Activated T-cell treated with anti-CD3 and anti-CD28 coated beads, Interleukin-2, amount 50 U/mL, for 4 hours (primary cell): ENCODE measurements around the gene PPIP5K2. TPM values are rescaled to one million over a fixed set of nuclear protein-coding genes. Genes with fewer than 3 reads are reported as not detected.

Source experiments
- ATAC-seq, 2 donors: fragments of 200-7000 bp; cut with Tn5 transposase; one replicate each; pipeline ENCODE4 v1.10.0; 2021
- DNase-seq: peaks from one replicate; pipeline ENCODE4 v3.0.0-alpha.2; 2020
- H3K27me3 Mint-ChIP-seq: one replicate; pipeline ENCODE4 v1.8.0; 2021; ENCODE audit warnings: low read depth, mixed read lengths
- H3K36me3 Mint-ChIP-seq: one replicate; pipeline ENCODE4 v1.8.0; 2022; ENCODE audit warnings: mixed read lengths; ENCODE audit not compliant: insufficient read depth
- H3K4me1 Mint-ChIP-seq: one replicate; pipeline ENCODE4 v1.8.0; 2021; ENCODE audit warnings: low read depth, mixed read lengths
- H3K4me3 Mint-ChIP-seq: one replicate; pipeline ENCODE4 v1.8.0; 2021; ENCODE audit warnings: mild to moderate bottlenecking, moderate library complexity, mixed read lengths
- H3K9me3 Mint-ChIP-seq: one replicate; pipeline ENCODE4 v1.8.0; 2021; ENCODE audit warnings: mixed read lengths
- total RNA-seq, 3 donors: library from RNA; stranded (reverse); gene quantifications; one replicate each; pipeline ENCODE4 v1.2.1, GENCODE V29; 2021

Gene PPIP5K2
- total RNA-seq, 3 donors from 2014 or later = 40.2 to 56.9 (median 53.9) TPM

- Mint-ChIP-seq H3K36me3 (peaks cover 1% of the 10 kb centered on the region), H3K9me3 (no peaks in the 10 kb centered on the region), H3K27me3 (peaks cover 22% of the 10 kb centered on the region), H3K4me1 (no peaks in the 10 kb centered on the region), H3K4me3 (no peak overlapping the region)
- DNase-seq (no peak), ATAC-seq (no peak)
Measured at GRCh38 chr5:103228588-103228987, 108.5 kb downstream of the PPIP5K2 start.

DNA sequence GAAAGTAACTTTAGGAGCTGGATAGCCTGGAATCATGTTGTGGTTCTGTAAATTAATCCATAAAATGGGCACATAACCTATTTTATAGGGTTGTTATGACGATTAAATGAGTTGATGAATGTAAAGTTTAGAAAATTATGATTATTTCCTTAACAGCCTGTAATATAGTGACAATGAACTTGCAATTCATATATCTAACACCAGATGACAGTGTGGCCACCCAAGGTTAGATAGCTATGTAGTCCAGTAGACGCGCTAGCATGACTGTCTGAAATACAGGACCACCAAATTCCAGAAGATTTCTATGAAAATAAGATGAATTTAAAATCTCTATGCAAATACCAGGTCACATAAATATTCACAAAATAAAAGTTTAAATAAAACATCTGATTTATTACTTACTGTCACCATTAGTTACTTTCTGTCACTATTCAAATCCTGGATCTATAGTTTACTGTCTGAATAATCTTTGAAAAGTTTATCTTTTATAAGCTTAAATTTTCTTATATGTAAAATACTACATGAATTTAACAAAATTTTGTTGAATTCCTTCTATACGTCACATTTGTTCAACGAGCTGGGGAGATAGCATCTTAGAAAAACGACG is 112.4 kb downstream of the PPIP5K2 start:
- Mint-ChIP-seq H3K4me3 (no peak overlapping the region), H3K4me1 (no peaks in the 10 kb centered on the region), H3K9me3 (no peaks in the 10 kb centered on the region), H3K36me3 (no peaks in the 10 kb centered on the region), H3K27me3 (peaks cover 13% of the 10 kb centered on the region)
- DNase-seq (no peak), ATAC-seq (peak; percentile 48 to 61)

DNA sequence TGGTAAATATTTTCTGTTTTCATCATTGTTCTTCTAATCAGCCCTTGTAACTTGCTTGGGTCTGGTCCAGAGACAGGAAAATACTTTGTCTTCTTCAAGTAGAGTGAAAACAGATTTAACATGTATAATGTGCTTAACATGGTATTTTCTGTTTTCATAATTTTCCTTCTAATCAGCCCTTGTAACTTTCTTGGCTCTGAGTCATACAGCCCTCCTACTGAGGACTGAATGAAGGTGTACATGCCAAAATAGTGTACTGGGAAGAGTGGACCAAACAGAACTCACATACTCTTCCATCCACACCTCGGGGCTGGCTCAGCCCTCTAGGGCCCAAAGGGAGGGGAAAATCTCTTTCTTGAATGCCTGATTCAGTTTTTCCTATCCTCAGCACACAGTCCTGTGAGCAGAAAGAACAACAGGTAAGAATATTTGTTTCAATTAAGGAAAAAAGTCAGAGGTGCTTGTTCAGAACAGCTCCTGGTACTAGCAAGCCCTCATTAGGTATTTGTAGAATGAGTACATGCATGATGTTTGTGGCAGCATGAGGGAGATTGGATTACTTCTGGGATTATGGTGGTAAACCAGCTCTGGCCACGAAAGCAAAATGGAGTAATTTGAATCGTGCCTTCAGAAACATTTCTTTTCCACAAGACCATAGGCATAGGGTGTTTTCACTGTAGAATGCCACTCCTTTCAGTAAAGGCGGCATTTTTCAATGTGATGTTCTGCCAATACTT is 114.3 kb downstream of the PPIP5K2 start:
- H3K27me3 Mint-ChIP-seq = peaks cover 14% of the 10 kb centered on the region
- peaks cover 9% of the 10 kb centered on the region for H3K9me3 Mint-ChIP-seq
- H3K36me3 Mint-ChIP-seq = no peaks in the 10 kb centered on the region
- H3K4me1 Mint-ChIP-seq = no peaks in the 10 kb centered on the region
- DNase-seq (no peak), ATAC-seq (no peak)
- H3K4me3 Mint-ChIP-seq = no peak overlapping the region

DNA sequence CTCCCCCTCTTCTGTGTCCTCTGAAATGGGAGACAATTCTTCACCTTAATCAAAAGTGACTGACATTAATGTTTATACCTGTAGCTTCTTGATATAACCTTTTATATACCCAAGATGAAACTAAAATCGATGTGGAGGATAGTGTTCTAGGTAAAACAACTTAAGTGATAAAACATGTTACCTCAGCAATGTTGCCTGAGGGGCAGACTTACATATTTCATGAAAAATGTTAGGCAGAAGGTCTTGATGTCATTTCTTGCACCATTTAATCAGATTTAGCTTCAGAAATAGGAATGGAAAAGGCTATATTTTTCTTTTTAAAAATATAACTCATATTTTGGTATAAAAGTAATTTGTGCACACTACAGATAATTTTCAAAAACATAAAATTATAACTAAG is 115.8 kb downstream of the PPIP5K2 start:
- no peak overlapping the region for H3K4me3 Mint-ChIP-seq
- peaks cover 14% of the 10 kb centered on the region for H3K9me3 Mint-ChIP-seq
- ATAC-seq (no peak), DNase-seq (no peak)
- peaks cover 14% of the 10 kb centered on the region for H3K27me3 Mint-ChIP-seq
- no peaks in the 10 kb centered on the region for H3K36me3 Mint-ChIP-seq
- no peaks in the 10 kb centered on the region for H3K4me1 Mint-ChIP-seq

GRCh38 chr5:103237778-103238177 is 117.7 kb downstream of the PPIP5K2 start:
- ATAC-seq (no peak), DNase-seq (no peak)
- Mint-ChIP-seq H3K36me3 (no peaks in the 10 kb centered on the region), H3K9me3 (peaks cover 18% of the 10 kb centered on the region), H3K4me1 (no peaks in the 10 kb centered on the region), H3K4me3 (no peak overlapping the region), H3K27me3 (peaks cover 22% of the 10 kb centered on the region)

DNA sequence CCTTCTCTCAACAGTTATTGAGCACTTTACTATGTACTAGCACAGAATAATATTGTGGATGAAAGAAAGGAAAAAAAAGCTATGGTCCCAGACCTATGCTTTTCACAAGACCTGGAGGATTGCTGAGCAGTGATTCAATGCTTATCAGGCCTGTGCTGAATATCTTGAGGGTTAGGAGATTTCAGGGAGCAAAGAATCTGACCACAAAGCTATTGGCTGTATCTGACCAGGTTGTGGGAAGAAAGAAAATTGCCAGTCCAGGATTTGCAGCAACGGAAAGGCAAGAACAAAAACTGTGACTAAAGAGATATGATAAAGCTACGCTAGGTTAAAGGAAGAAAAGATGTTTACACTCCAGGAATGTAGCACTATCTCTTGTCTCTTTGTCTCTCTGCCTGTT is 123.6 kb downstream of the PPIP5K2 start:
- ATAC-seq = no peak
- peaks cover 17% of the 10 kb centered on the region for H3K9me3 Mint-ChIP-seq
- DNase-seq = no peak
- no peak overlapping the region for H3K4me3 Mint-ChIP-seq
- peaks cover 7% of the 10 kb centered on the region for H3K4me1 Mint-ChIP-seq
- peaks cover 39% of the 10 kb centered on the region for H3K27me3 Mint-ChIP-seq
- no peaks in the 10 kb centered on the region for H3K36me3 Mint-ChIP-seq

GRCh38 chr5:103244398-103244797 is 124.3 kb downstream of the PPIP5K2 start:
- no peaks in the 10 kb centered on the region for H3K36me3 Mint-ChIP-seq
- no peak overlapping the region for H3K4me3 Mint-ChIP-seq
- peaks cover 7% of the 10 kb centered on the region for H3K4me1 Mint-ChIP-seq
- DNase-seq (no peak), ATAC-seq (no peak)
- H3K27me3 Mint-ChIP-seq = peaks cover 36% of the 10 kb centered on the region
- peaks cover 12% of the 10 kb centered on the region for H3K9me3 Mint-ChIP-seq

- peaks cover 40% of the 10 kb centered on the region for H3K27me3 Mint-ChIP-seq
- ATAC-seq = no peak
- no peak overlapping the region for H3K4me3 Mint-ChIP-seq
- DNase-seq = no peak
- no peaks in the 10 kb centered on the region for H3K36me3 Mint-ChIP-seq
- H3K4me1 Mint-ChIP-seq = peaks cover 7% of the 10 kb centered on the region
- H3K9me3 Mint-ChIP-seq = peaks cover 8% of the 10 kb centered on the region
Measured at GRCh38 chr5:103245761-103246160, 125.7 kb downstream of the PPIP5K2 start.

- H3K36me3 Mint-ChIP-seq = no peaks in the 10 kb centered on the region
- no peak for DNase-seq
- H3K4me3 Mint-ChIP-seq = no peak overlapping the region
- peaks cover 45% of the 10 kb centered on the region for H3K27me3 Mint-ChIP-seq
- peaks cover 7% of the 10 kb centered on the region for H3K4me1 Mint-ChIP-seq
- H3K9me3 Mint-ChIP-seq = peaks cover 4% of the 10 kb centered on the region
- ATAC-seq = no peak
Measured at GRCh38 chr5:103247118-103247517, 127.0 kb downstream of the PPIP5K2 start.

- no peak overlapping the region for H3K4me3 Mint-ChIP-seq
- DNase-seq = no peak
- peaks cover 3% of the 10 kb centered on the region for H3K9me3 Mint-ChIP-seq
- no peak for ATAC-seq
- H3K36me3 Mint-ChIP-seq = no peaks in the 10 kb centered on the region
- H3K27me3 Mint-ChIP-seq = peaks cover 42% of the 10 kb centered on the region
- peaks cover 7% of the 10 kb centered on the region for H3K4me1 Mint-ChIP-seq
Measured at GRCh38 chr5:103249068-103249467, 129.0 kb downstream of the PPIP5K2 start.

GRCh38 chr5:103254921-103255320 is 134.8 kb downstream of the PPIP5K2 start:
- DNase-seq = no peak
- H3K9me3 Mint-ChIP-seq = no peaks in the 10 kb centered on the region
- no peaks in the 10 kb centered on the region for H3K36me3 Mint-ChIP-seq
- H3K4me1 Mint-ChIP-seq = peaks cover 5% of the 10 kb centered on the region
- no peak for ATAC-seq
- H3K4me3 Mint-ChIP-seq = no peak overlapping the region
- peaks cover 36% of the 10 kb centered on the region for H3K27me3 Mint-ChIP-seq

DNA sequence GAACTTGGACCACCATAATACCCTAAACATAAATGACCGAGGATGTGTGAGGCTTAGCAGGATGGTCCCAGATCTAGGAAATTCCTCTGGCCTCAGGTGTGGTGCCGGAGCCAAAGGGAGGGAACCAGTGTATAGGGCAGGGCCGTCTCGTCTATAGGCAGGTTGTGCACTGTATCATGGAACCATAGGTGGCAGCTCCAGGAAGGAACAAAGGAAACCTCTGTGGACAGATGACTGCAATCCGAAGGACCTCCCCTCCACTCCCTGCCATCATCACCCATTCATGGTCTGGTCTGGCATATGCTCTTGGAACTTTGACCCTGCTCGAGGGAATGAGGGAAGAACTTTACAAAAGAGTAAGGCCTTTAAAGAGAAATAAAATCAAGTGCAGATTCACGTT is 135.6 kb downstream of the PPIP5K2 start:
- DNase-seq (no peak), ATAC-seq (no peak)
- Mint-ChIP-seq H3K9me3 (no peaks in the 10 kb centered on the region), H3K27me3 (peaks cover 33% of the 10 kb centered on the region), H3K4me3 (no peak overlapping the region), H3K36me3 (no peaks in the 10 kb centered on the region), H3K4me1 (peaks cover 10% of the 10 kb centered on the region)

DNA sequence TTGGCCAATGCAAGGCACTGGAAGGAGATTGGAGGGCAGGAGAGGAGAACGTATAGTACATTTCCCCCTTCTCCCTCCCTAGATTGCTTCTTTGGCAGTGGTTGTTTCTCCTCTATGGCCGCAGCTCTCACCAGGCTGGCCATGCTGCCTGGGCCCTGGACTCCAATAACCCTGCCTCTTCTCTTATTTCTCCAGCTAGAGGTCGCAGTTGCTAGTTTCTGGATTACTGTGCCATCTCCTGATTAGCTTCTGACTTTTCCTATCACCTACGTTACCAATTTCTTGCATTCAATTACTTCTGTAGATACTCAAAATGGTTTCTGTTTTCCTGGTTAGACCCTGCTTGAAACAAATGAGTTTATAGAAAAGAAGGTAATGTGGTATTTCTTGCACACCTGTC is 136.1 kb downstream of the PPIP5K2 start:
- ATAC-seq = no peak
- peaks cover 28% of the 10 kb centered on the region for H3K27me3 Mint-ChIP-seq
- H3K4me3 Mint-ChIP-seq = no peak overlapping the region
- peaks cover 15% of the 10 kb centered on the region for H3K4me1 Mint-ChIP-seq
- no peaks in the 10 kb centered on the region for H3K36me3 Mint-ChIP-seq
- H3K9me3 Mint-ChIP-seq = no peaks in the 10 kb centered on the region
- no peak for DNase-seq

- peak within 1 kb of the TSS; percentile 91 for H3K4me3 Mint-ChIP-seq
- peak; percentile 86 to 87 for ATAC-seq
- H3K9me3 Mint-ChIP-seq = no peaks in the 10 kb centered on the region
- H3K4me1 Mint-ChIP-seq = peaks cover 19% of the 10 kb centered on the region
- peak; percentile 90 for DNase-seq
- H3K27me3 Mint-ChIP-seq = peaks cover 15% of the 10 kb centered on the region
- H3K36me3 Mint-ChIP-seq = no peaks in the 10 kb centered on the region
Measured at GRCh38 chr5:103258368-103258956, 138.4 kb downstream of the PPIP5K2 start, which contains the start of gene MACIR. Gene MACIR (plus strand): TSS chr5:103258763. CDS start chr5:103275920, 17,157 bp downstream.
